ENCODE results near the gene SETMAR. TPM values are rescaled to one million over a fixed set of nuclear protein-coding genes. Genes with fewer than 3 reads are reported as not detected.
"Not testable (repeated sequence)": the region's sequence is repeated elsewhere in the genome, so short reads cannot be mapped to it uniquely, and the experiment has no call there.

Gene SETMAR
- total RNA-seq, 1 donor from 2014 or later = 11.4 TPM

- intact Hi-C loops (cut with micrococcal nuclease) = no loop called here
These were observed 8.3 kb downstream of the SETMAR start for GRCh38 chr3:4311496-4311895.

DNA sequence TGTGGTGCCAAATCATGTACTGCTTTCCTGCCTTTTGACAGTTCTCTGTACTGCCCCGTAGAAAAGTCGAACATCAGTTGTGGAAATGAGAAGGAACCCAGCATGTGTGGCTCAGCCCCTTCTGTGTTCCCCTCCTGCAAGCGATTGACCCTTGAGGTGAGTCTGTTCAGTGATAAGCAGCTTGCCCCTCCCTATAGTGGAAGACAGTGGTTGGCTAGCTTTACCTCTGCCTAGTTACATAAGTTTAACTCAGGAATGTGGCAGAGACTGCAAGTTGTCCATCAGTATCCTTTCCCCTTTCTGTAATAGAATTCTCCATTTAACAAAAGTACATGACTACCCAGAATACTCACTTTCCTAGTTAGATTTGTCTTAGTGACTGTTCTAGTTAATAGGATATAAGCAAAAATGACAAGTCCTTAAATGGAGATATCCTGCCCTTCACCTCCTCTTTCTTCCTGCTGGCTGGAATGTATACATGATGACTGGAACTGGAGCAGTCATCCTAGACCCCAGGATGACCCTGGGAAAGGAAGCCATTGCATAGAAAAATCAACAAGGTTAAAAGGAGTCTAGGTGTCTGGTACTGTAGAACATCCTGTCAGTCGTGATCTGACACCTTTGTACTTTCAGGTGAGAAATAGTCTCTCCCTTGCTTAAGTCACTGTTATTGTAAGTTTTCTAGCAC, 10.6 kb downstream of the SETMAR start:
- intact Hi-C loops (cut with micrococcal nuclease) = loop anchor here (1.0 kb wide), 1 partner anchor 320 kb away; no protein-coding TSS in a partner anchor

DNA sequence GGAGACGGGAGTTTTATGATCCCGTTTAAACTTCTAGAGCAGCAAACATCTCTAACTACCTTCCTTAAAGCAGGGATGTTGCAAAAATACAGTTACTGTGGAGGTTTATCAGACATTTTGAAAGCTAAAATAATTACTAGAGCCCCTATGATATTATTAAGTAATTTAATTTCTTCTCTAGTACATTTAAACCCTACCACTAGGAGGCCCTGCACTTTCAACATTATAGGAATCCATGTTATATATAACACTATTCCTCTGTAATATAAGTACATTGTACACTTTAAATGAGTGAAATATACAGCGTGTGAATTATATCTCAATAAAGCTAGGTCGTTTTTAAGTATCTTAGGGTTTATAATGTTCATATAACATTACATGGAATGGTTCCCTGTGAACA, 11.5 kb downstream of the SETMAR start:
- intact Hi-C loops (cut with micrococcal nuclease) = loop anchor here (1.0 kb wide), 1 partner anchor 319 kb away; no protein-coding TSS in a partner anchor

GRCh38 chr3:4320096-4320911, 17.1 kb downstream of the SETMAR start:
- intact Hi-C loops (cut with micrococcal nuclease) = no loop called here

DNA sequence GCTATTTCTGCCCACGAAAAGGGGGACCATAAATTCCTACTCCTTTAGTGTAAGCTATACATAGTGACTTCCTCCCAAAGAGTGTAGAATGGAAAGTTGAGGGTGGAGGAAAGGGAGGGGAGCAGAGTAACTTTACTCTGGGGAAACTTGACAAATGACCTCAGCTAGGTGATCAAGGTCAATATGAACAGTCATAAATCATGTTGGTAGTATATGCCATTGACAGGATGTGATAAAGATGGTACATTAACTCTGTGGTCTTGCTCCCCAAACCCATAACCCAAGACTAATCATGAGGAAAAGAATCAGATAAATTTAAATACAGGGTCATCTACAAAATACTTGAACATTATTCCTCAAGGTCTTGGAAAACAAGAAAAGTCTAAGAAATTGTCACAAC, 18.6 kb downstream of the SETMAR start:
- intact Hi-C loops (cut with micrococcal nuclease) = no loop called here

DNA sequence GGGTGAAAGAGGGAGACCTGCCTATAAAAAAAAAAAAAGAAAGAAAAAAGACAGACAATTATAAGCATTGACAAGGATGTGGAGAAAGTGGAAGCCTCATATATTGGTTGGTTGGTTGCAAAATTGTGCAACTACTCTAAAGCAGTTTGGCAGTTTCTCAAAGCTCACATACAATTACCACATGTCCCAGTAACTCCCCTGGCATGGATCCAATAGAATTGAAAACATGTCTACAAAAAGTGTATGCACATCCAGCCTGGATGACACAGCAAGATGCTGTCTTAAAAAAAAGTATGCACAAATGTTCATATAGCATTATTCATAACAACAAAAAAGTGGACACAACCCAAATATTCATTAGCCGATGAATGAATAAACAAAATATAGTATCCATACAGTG, 19.5 kb downstream of the SETMAR start:
- intact Hi-C loops (cut with micrococcal nuclease) = no loop called here

DNA sequence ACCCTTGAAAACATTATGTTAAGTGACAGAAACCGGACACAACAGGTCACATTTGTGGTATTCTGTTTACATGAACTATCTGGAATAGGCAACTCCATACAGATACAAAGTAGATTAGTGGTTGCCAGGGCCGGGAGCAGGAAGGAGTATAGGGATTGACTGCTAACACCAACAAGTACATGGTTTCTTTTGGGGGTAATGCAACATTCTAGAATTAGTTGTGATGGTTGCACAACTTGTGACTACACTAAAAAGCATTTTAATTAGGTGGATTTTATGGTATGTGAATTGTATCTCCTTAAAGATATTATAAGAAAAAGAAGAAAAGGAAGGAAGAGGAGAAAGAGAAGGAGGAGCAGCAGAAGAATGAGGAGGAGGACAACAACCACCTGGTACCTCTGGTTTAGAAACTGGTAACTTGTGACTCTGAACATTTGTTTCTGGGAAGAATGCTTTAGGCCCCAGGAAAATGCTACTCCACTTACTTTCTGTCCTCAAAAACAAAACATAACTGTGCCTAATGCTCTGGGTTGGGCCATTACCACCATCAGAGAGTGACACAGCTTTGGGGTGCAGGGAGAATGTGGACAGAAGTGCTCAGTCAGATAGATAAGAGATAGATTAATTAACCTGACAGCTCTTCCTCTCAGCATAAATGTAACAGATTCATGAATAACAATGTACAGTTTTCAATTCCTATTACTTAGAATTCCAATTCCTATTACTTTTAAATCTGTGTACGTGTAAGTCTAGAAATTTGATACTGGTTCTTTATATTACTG, 20.3 kb downstream of the SETMAR start:
- intact Hi-C loops (cut with micrococcal nuclease) = no loop called here

DNA sequence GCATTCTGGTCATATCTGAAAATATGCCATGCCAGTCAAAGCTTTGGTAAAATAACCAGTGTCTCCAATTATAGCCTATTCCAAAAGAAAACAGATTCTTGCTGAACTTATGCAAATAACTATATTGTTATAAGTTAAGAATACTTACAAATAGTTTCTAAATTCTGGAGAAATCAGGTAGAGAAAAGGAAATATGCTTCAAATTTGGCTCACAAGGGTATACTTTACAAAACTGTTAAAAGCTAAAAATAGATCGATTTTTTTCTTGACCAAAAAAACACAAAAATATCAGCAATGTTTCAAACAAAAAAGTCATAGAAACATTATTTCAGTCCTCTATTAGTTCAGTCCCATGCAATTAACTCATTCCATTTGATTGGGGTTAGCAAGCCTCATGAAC, 23.7 kb downstream of the SETMAR start:
- intact Hi-C loops (cut with micrococcal nuclease) = no loop called here

DNA sequence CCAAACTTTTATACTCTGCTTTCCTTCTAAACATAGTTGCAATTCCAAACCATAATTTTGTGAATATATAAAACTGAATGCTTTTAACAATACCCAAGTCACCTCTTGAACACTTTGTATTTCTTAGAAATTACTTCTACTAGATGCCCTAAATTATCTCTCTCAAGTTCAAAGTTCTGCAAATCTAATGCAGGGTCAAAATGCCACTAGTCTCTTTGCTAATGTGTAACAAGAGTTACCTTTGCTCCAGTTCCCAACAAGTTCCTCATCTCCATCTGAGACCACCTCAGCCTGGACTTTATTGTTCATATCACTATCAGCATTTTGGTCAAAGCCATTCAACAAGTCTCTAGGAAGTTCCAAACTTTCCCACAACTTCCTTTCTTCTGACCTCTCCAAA, 26.6 kb downstream of the SETMAR start:
- intact Hi-C loops (cut with micrococcal nuclease) = not testable (repeated sequence)

- intact Hi-C loops (cut with micrococcal nuclease) = no loop called here
These were observed 28.9 kb downstream of the SETMAR start for GRCh38 chr3:4332111-4332510.

- intact Hi-C loops (cut with micrococcal nuclease) = no loop called here
These were observed 29.4 kb downstream of the SETMAR start for GRCh38 chr3:4332574-4332973.

GRCh38 chr3:4332991-4333390, 29.8 kb downstream of the SETMAR start:
- intact Hi-C loops (cut with micrococcal nuclease) = no loop called here

- intact Hi-C loops (cut with micrococcal nuclease) = no loop called here
These were observed 31.4 kb downstream of the SETMAR start for GRCh38 chr3:4334548-4334947.

DNA sequence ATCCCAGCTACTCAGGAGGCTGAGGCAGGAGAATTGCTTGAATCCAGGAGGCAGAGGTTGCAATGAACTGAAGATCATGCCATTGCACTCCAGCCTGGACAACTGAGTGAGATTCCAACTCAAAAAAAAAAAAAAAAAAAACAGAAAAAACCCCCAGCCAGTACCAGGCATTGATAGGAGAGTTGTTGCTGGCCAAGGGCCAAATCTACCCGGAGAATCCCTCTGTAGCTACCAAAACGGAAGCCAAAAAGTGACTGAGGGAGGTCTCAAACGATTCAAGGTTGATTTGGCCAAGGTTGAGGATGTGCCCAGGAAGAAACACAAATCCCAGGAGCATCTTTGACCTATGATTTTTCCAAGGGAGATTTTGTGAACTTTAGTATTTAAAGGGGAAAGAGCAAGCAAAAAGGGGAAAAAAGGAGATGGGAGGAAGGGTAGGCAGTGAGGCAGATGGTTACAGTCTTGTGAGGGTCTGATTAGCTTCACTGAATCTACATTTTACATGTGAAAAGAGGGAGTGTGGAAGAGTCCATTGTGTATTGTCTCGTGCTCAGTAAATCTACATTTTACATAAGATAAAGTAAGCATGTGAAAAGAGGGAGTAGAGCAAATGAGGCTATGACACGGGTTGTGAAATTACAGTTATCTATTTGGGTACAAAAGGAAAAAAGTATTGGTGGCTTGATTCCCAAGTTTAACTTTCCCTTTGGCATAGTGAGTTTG, 32.8 kb downstream of the SETMAR start:
- intact Hi-C loops (cut with micrococcal nuclease) = no loop called here

GRCh38 chr3:4336850-4337546, 33.8 kb downstream of the SETMAR start:
- intact Hi-C loops (cut with micrococcal nuclease) = no loop called here

GRCh38 chr3:4338751-4339150, 35.6 kb downstream of the SETMAR start:
- intact Hi-C loops (cut with micrococcal nuclease) = no loop called here

DNA sequence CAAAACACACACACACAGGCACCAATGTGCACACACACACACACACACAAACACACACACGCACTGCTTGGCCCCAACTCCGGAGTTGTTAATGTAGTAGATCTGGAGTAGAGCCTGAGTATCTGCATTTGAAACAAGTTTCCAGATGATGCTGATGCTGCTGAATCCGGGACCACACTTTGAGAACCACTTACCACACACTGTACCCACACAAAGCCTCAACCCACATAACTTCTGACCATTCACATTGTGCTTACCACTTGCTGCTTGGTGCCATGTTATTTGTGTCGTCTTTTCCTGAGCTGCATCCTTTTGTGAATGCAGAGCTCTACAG, 36.9 kb downstream of the SETMAR start:
- intact Hi-C loops (cut with micrococcal nuclease) = no loop called here

GRCh38 chr3:4340411-4341335, 37.5 kb downstream of the SETMAR start:
- intact Hi-C loops (cut with micrococcal nuclease) = no loop called here

- intact Hi-C loops (cut with micrococcal nuclease) = no loop called here
These were observed 38.1 kb downstream of the SETMAR start for GRCh38 chr3:4341336-4341675.

DNA sequence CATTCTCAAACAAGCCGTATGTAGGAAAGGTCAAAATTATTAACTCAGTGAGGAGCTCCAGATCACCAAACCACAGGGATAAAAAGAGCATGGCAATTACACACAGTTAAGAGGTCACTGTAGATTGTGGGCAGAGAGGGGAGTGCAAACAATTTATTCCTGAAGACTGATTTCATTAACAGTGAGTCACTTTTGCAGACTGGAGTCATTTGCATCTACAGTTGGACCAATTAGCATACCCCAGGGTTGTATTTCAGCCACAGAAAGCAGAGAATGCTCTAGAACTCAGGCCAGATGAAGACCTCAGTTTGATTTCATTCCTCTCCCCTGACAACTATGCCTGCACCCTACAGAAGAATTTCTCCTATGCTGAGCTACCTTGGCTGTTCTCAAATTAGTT, 40.1 kb downstream of the SETMAR start:
- intact Hi-C loops (cut with micrococcal nuclease) = no loop called here

All from T-helper 1 cell treated with Interleukin-12 subunit alpha and Interleukin-12 subunit beta and Interleukin-4 antibody, amounts not matched to agents 30 ng/mL and 1 ng/mL, for 36 hours (primary cell).